H9 (cell line): ENCODE data around the gene CPNE7. TPM values are rescaled to one million over a fixed set of nuclear protein-coding genes. Genes with fewer than 3 reads are reported as not detected.

Experiments used
- DNase-seq: peaks from one replicate; pipeline ENCODE4 v3.0.0-alpha.2; 2017
- H2AFZ ChIP-seq: one replicate; pipeline ENCODE4 v1.6.1; 2013; ENCODE audit warnings: mild to moderate bottlenecking, low read length, control low read depth, moderate library complexity
- H2AK5ac ChIP-seq: 2 replicates; pipeline ENCODE4 v1.6.1; 2013; ENCODE audit warnings: low read length, control low read depth, mixed read lengths; ENCODE audit not compliant: insufficient read length
- H2BK120ac ChIP-seq: one replicate; pipeline ENCODE4 v1.6.1; 2013; ENCODE audit warnings: low read depth, mild to moderate bottlenecking, low read length, control low read depth, inconsistent platforms; ENCODE audit not compliant: poor library complexity, severe bottlenecking
- H2BK12ac ChIP-seq: 2 replicates; pipeline ENCODE4 v1.6.1; 2013; ENCODE audit warnings: low read length, control low read depth, mixed read lengths, low read depth; ENCODE audit not compliant: insufficient read length
- H2BK15ac ChIP-seq: 2 replicates; pipeline ENCODE4 v1.6.1; 2013; ENCODE audit warnings: low read depth, low read length, control low read depth
- H2BK20ac ChIP-seq: one replicate; pipeline ENCODE4 v1.6.1; 2013; ENCODE audit warnings: low read depth, mild to moderate bottlenecking, low read length, control low read depth, inconsistent platforms; ENCODE audit not compliant: poor library complexity, severe bottlenecking
- H2BK5ac ChIP-seq: 2 replicates; pipeline ENCODE4 v1.6.1; 2013; ENCODE audit warnings: low read length, control low read depth, mixed read lengths; ENCODE audit not compliant: insufficient read length
- H3K14ac ChIP-seq: 2 replicates; pipeline ENCODE4 v1.6.1; 2013; ENCODE audit warnings: low read length, control low read depth; ENCODE audit not compliant: insufficient read depth
- H3K18ac ChIP-seq: 2 replicates; pipeline ENCODE4 v1.6.1; 2013; ENCODE audit warnings: low read depth, mild to moderate bottlenecking, mixed read lengths, low read length, control low read depth; ENCODE audit not compliant: insufficient read length
- H3K23ac ChIP-seq: 2 replicates; pipeline ENCODE4 v1.6.1; 2013; ENCODE audit warnings: low read length, control low read depth, mixed read lengths, low read depth; ENCODE audit not compliant: insufficient read length
- H3K23me2 ChIP-seq: 2 replicates; pipeline ENCODE4 v1.6.1; 2013; ENCODE audit warnings: low read depth, mild to moderate bottlenecking, mixed read lengths, low read length, control low read depth; ENCODE audit not compliant: insufficient read length, poor library complexity, severe bottlenecking
- H3K27ac ChIP-seq: 2 replicates; pipeline ENCODE4 v1.5.1; 2013; ENCODE audit warnings: low read length, control low read depth, mixed read lengths, low read depth; ENCODE audit not compliant: insufficient read length
- H3K27me3 ChIP-seq: 2 replicates; pipeline ENCODE4 v1.6.1; 2013; ENCODE audit warnings: low read length, control low read depth, inconsistent platforms; ENCODE audit not compliant: insufficient read depth
- H3K4ac ChIP-seq: 2 replicates; pipeline ENCODE4 v1.6.1; 2013; ENCODE audit warnings: low read depth, mild to moderate bottlenecking, control low read depth, inconsistent platforms, low read length, moderate library complexity
- H3K4me1 ChIP-seq: 2 replicates; pipeline ENCODE4 v1.6.1; 2013; ENCODE audit warnings: low read length, control low read depth, inconsistent platforms; ENCODE audit not compliant: insufficient read depth
- H3K4me2 ChIP-seq: 2 replicates; pipeline ENCODE4 v1.6.1; 2013; ENCODE audit warnings: low read length, control low read depth, mixed read lengths; ENCODE audit not compliant: insufficient read length, insufficient read depth
- H3K56ac ChIP-seq: 2 replicates; pipeline ENCODE4 v1.6.1; 2013; ENCODE audit warnings: low read depth, mild to moderate bottlenecking, mixed read lengths, low read length, control low read depth; ENCODE audit not compliant: insufficient read length
- H3K79me1 ChIP-seq: 2 replicates; pipeline ENCODE4 v1.6.1; 2013; ENCODE audit warnings: low read depth, mild to moderate bottlenecking, moderate library complexity, low read length, control low read depth, inconsistent platforms; ENCODE audit not compliant: insufficient read depth, poor library complexity, severe bottlenecking
- H3K79me2 ChIP-seq: 2 replicates; pipeline ENCODE4 v1.6.1; 2013; ENCODE audit warnings: low read length, control low read depth, inconsistent platforms; ENCODE audit not compliant: insufficient read depth
- H3K9ac ChIP-seq: 2 replicates; pipeline ENCODE4 v1.6.1; 2013; ENCODE audit warnings: low read length, control low read depth, mixed read lengths; ENCODE audit not compliant: insufficient read length; ENCODE audit errors: extremely low read depth
- H3K9me3 ChIP-seq: one replicate; pipeline ENCODE4 v1.6.1; 2013; ENCODE audit warnings: low read depth, low read length, inconsistent platforms; ENCODE audit not compliant: control insufficient read depth
- H3T11ph ChIP-seq: one replicate; pipeline ENCODE4 v1.6.1; 2013; ENCODE audit warnings: mild to moderate bottlenecking, low read length, control low read depth, inconsistent platforms
- H4K20me1 ChIP-seq: one replicate; pipeline ENCODE4 v1.6.1; 2013; ENCODE audit not compliant: control insufficient read depth, insufficient read length, insufficient read depth
- H4K5ac ChIP-seq: 2 replicates; pipeline ENCODE4 v1.6.1; 2013; ENCODE audit warnings: low read depth, mild to moderate bottlenecking, mixed read lengths, low read length, control low read depth; ENCODE audit not compliant: insufficient read length
- H4K8ac ChIP-seq: replicated peaks from 2 replicates; pipeline ENCODE4 v1.6.1; 2013; ENCODE audit warnings: low read length, control low read depth, mixed read lengths, low read depth; ENCODE audit not compliant: insufficient read length
- H4K91ac ChIP-seq: 2 replicates; pipeline ENCODE4 v1.6.1; 2013; ENCODE audit warnings: low read depth, mild to moderate bottlenecking, moderate library complexity, mixed read lengths, low read length, control low read depth; ENCODE audit not compliant: insufficient read length
- H3K27ac Mint-ChIP-seq, 3 experiments: 2 replicates in 2 of 3; 3 replicates in 1 of 3; pipeline ENCODE4 v1.8.0; 2020 to 2021; ENCODE audit warnings: mixed read lengths in 3 of 3, mild to moderate bottlenecking in 1 of 3, moderate library complexity in 1 of 3
- H3K27me3 Mint-ChIP-seq: 2 replicates; pipeline ENCODE4 v1.8.0; 2021; ENCODE audit warnings: low read depth, mild to moderate bottlenecking, moderate library complexity, mixed read lengths
- H3K36me3 Mint-ChIP-seq, 3 experiments: 2 replicates in 2 of 3; 3 replicates in 1 of 3; pipeline ENCODE4 v1.8.0; 2020 to 2021; ENCODE audit warnings: low read depth in 3 of 3, mixed read lengths in 3 of 3; ENCODE audit not compliant: insufficient read depth in 1 of 3
- H3K4me1 Mint-ChIP-seq, 2 experiments: 2 replicates each; pipeline ENCODE4 v1.8.0; 2020; ENCODE audit warnings: mixed read lengths in 2 of 2
- H3K4me3 Mint-ChIP-seq, 2 experiments: 2 replicates in 1 of 2; 3 replicates in 1 of 2; pipeline ENCODE4 v1.8.0; 2020 to 2021; ENCODE audit warnings: mild to moderate bottlenecking in 2 of 2, mixed read lengths in 2 of 2, moderate library complexity in 1 of 2
- H3K9me3 Mint-ChIP-seq, 2 experiments: 2 replicates in 1 of 2; 3 replicates in 1 of 2; pipeline ENCODE4 v1.8.0; 2020; ENCODE audit warnings: mild to moderate bottlenecking in 2 of 2, mixed read lengths in 2 of 2, moderate library complexity in 1 of 2
- WGBS: extraction: QIAGEN DNeasy Blood & Tissue Kit; methylation state at CpG from one replicate; pipeline ENCODE4 v1.1.7; 2013; ENCODE audit warnings: missing lambda C conversion rate, low lambda C conversion rate, mixed read lengths; ENCODE audit not compliant: insufficient read length; ENCODE audit errors: extremely low coverage; 5-methylcytosine and 5-hydroxymethylcytosine counted together
- total RNA-seq: library from RNA; stranded (reverse); gene quantifications from 2 replicates; pipeline ENCODE4 v1.2.1, GENCODE V29; 2021
- TF ChIP-seq, protein P1 (sequence below): fragments of 200-600 bp; sonication (generic); conservative IDR thresholded peaks from 3 replicates; pipeline ENCODE4 v1.8.0; 2021; ENCODE audit warnings: antibody characterized with exemption, mild to moderate bottlenecking

CPNE7 gene
- total RNA-seq, 1 experiment from 2014 or later, result 23.4 TPM

DNA sequence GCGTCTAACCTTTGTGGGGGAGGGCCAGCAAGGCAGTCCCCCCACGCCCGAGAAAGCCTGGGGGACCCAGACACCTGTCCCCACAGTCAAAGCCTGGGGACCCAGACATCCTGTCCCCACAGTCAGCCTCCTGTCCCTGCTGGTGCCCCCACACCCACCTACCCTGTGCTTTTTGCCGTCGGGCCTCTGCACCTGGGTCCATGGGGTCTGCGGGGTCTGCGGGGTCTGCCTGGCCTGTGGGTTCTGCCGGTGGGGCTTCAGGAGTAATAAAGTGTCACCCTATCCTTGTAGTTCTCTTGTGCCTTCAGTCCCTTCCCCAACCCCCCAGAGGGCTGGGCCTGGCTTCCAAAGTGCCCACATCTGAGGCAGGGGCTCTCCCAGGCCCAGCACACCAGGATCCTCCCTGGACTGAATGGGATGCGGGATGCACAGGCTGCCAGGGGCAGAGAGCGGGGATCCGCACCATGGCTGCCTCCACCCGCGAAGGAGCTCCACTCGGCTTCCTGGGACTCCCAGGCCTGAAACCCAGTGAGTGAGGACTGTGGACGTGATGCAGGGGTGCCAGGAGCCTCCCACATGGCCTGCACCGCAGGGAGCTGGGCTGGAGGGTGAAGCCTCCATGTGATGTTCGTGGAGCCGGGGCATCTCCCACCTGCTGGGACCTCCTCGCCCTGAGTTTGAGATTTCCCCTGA is 21.5 kb downstream of the CPNE7 start:
- Histone ChIP-seq H3K23me2 (no peaks in the 10 kb centered on the region), H4K20me1 (no peaks in the 10 kb centered on the region), H2BK5ac (no peak overlapping the region), H3K4me2 (no peak overlapping the region), H2BK20ac (no peak overlapping the region), H2BK15ac (no peak overlapping the region), H3K18ac (no peak overlapping the region), H3K79me2 (no peaks in the 10 kb centered on the region), H3K9me3 (no peaks in the 10 kb centered on the region), H3K27ac (no peak overlapping the region), H3K9ac (no peak overlapping the region), H3K23ac (no peak overlapping the region), H4K91ac (no peak overlapping the region), H2BK120ac (no peak overlapping the region), H2BK12ac (no peak overlapping the region), H3K4ac (no peak overlapping the region), H4K5ac (no peak overlapping the region), H3K56ac (no peak overlapping the region), H4K8ac (no peak overlapping the region), H3T11ph (no peak overlapping the region), H3K14ac (no peak overlapping the region), H3K79me1 (no peaks in the 10 kb centered on the region), H2AK5ac (no peak overlapping the region), H3K27me3 (no peaks in the 10 kb centered on the region), H2AFZ (no peak overlapping the region), H3K4me1 (no peaks in the 10 kb centered on the region)
- TF ChIP-seq, protein P1, sequence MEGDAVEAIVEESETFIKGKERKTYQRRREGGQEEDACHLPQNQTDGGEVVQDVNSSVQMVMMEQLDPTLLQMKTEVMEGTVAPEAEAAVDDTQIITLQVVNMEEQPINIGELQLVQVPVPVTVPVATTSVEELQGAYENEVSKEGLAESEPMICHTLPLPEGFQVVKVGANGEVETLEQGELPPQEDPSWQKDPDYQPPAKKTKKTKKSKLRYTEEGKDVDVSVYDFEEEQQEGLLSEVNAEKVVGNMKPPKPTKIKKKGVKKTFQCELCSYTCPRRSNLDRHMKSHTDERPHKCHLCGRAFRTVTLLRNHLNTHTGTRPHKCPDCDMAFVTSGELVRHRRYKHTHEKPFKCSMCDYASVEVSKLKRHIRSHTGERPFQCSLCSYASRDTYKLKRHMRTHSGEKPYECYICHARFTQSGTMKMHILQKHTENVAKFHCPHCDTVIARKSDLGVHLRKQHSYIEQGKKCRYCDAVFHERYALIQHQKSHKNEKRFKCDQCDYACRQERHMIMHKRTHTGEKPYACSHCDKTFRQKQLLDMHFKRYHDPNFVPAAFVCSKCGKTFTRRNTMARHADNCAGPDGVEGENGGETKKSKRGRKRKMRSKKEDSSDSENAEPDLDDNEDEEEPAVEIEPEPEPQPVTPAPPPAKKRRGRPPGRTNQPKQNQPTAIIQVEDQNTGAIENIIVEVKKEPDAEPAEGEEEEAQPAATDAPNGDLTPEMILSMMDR, result no peak
- Mint-ChIP-seq H3K9me3 (no peaks in the 10 kb centered on the region; a peak in 1 of 5 replicates), H3K36me3 (0 out of 7 replicates have a peak, but pooled peaks cover 0 to 3% (median 0%) of the 10 kb centered on the region in 3 experiments), H3K27ac (no peak overlapping the region), H3K4me3 (no peak overlapping the region), H3K27me3 (peaks cover 1% of the 10 kb centered on the region), H3K4me1 (peaks cover 0 to 7% of the 10 kb centered on the region in 2 experiments; a peak in 2 of 4 replicates)
- WGBS, result no CpG with 5 or more reads among the region's 19 CpGs
- DNase-seq, result no peak
